H1 (cell line): ENCODE results near the gene LRP1. TPM values are rescaled to one million over a fixed set of nuclear protein-coding genes. Genes with fewer than 3 reads are reported as not detected.

ENCODE experiments used
- CTCF ChIA-PET: fragments of 300-600 bp; sonication (Branson Sonifier 250); formaldehyde crosslinking; loops from one replicate; lab custom pipeline; 2021; ENCODE audit not compliant: partially characterized antibody; lab: Charles Lee
- POLR2A ChIA-PET: fragments of 300-600 bp; sonication (Branson Sonifier 250); formaldehyde crosslinking; loops from one replicate; lab custom pipeline; 2021; ENCODE audit warnings: inconsistent platforms; ENCODE audit not compliant: partially characterized antibody; lab: Charles Lee
- DNase-seq, 2 experiments: peaks; one replicate each; pipeline versions ENCODE4 v3.0.0 to v3.0.0-alpha.2; 2010 to 2022; ENCODE audit warnings: low spot score in 2 of 2, low read depth in 1 of 2, mixed read lengths in 1 of 2
- FAIRE-seq: peaks from 2 replicates; lab custom pipeline; 2011; peaks lifted over from hg19 to GRCh38; lab: Jason Lieb, UNC
- H2AFZ ChIP-seq: 2 replicates; pipeline ENCODE4 v1.8.1; 2012; ENCODE audit warnings: low read length, inconsistent platforms
- H2AK5ac ChIP-seq: 2 replicates; pipeline ENCODE4 v1.6.1; 2013; ENCODE audit warnings: low read depth, low read length
- H2BK120ac ChIP-seq: replicated peaks from 2 replicates; pipeline ENCODE3; 2013; ENCODE audit warnings: low read depth, low read length, inconsistent platforms
- H2BK12ac ChIP-seq: 2 replicates; pipeline ENCODE4 v1.6.1; 2013; ENCODE audit warnings: low read depth, low read length
- H2BK15ac ChIP-seq: 2 replicates; pipeline ENCODE4 v1.6.1; 2013; ENCODE audit warnings: low read length
- H2BK20ac ChIP-seq: 2 replicates; pipeline ENCODE4 v1.6.1; 2013; ENCODE audit warnings: low read length
- H2BK5ac ChIP-seq: 2 replicates; pipeline ENCODE4 v1.6.1; 2013; ENCODE audit warnings: low read depth, low read length
- H3K14ac ChIP-seq: 2 replicates; pipeline ENCODE4 v1.6.1; 2013; ENCODE audit warnings: inconsistent platforms; ENCODE audit not compliant: insufficient read length
- H3K18ac ChIP-seq: 2 replicates; pipeline ENCODE4 v1.6.1; 2013; ENCODE audit warnings: low read length; ENCODE audit errors: extremely low read depth
- H3K23ac ChIP-seq: 2 replicates; pipeline ENCODE4 v1.6.1; 2013; ENCODE audit warnings: inconsistent platforms; ENCODE audit not compliant: insufficient read length
- H3K23me2 ChIP-seq: 2 replicates; pipeline ENCODE4 v1.6.1; 2013; ENCODE audit warnings: low read depth, low read length
- H3K27ac ChIP-seq: 2 replicates; pipeline ENCODE4 v1.6.1; 2011; ENCODE audit warnings: low read depth, low read length, inconsistent platforms
- H3K27me3 ChIP-seq, 4 experiments: replicated peaks in 1 of 4; 1 replicate in 1 of 4; 2 replicates in 3 of 4; pipeline versions ENCODE4 v1.6.1 to v1.8.1; 2011 to 2013; ENCODE audit warnings: low read length in 3 of 4, mild to moderate bottlenecking in 3 of 4, inconsistent platforms in 2 of 4, mixed read lengths in 2 of 4, moderate library complexity in 1 of 4; ENCODE audit not compliant: control insufficient read depth in 3 of 4, insufficient read depth in 3 of 4; ENCODE audit errors: extremely low read depth in 1 of 4
- H3K36me3 ChIP-seq, 4 experiments: 2 replicates each; pipeline versions ENCODE4 v1.6.1 to v1.8.1; 2011 to 2013; ENCODE audit warnings: mild to moderate bottlenecking in 4 of 4, low read length in 3 of 4, moderate library complexity in 2 of 4, control low read depth in 1 of 4, inconsistent platforms in 1 of 4; ENCODE audit not compliant: insufficient read depth in 4 of 4, control insufficient read depth in 2 of 4
- H3K4ac ChIP-seq: replicated peaks from 2 replicates; pipeline ENCODE3; 2013; ENCODE audit warnings: low read length, low read depth, mixed read lengths, inconsistent platforms; ENCODE audit not compliant: insufficient read length
- H3K4me1 ChIP-seq, 4 experiments: replicated peaks in 1 of 4; 1 replicate in 1 of 4; 2 replicates in 3 of 4; pipeline versions ENCODE4 v1.6.1 to v1.8.1; 2011 to 2013; ENCODE audit warnings: low read length in 3 of 4, inconsistent platforms in 2 of 4, mixed read lengths in 1 of 4; ENCODE audit not compliant: insufficient read depth in 4 of 4, control insufficient read depth in 3 of 4
- H3K4me2 ChIP-seq, 2 experiments: 2 replicates each; pipeline versions ENCODE4 v1.6.1 to v1.8.1; 2011 to 2013; ENCODE audit warnings: low read depth in 2 of 2, low read length in 2 of 2, control low read depth in 1 of 2, inconsistent platforms in 1 of 2, mild to moderate bottlenecking in 1 of 2; ENCODE audit not compliant: insufficient read depth in 1 of 2
- H3K4me3 ChIP-seq, 4 experiments: fragments of 200-600, 300-600 bp in 1 of 4; sonication (generic), shearing (Covaris generic), sonication (Bioruptor Twin) in 1 of 4; 2 replicates each; pipeline versions ENCODE4 v1.5.1 to v1.8.1; 2011 to 2016; ENCODE audit warnings: low read length in 4 of 4, low read depth in 3 of 4, control low read depth in 2 of 4, inconsistent platforms in 2 of 4, mild to moderate bottlenecking in 2 of 4, mixed read lengths in 1 of 4, moderate library complexity in 1 of 4; ENCODE audit not compliant: insufficient read depth in 2 of 4; ENCODE audit errors: extremely low read depth in 1 of 4
- H3K56ac ChIP-seq: replicated peaks from 2 replicates; pipeline ENCODE3; 2013; ENCODE audit warnings: low read depth, mild to moderate bottlenecking, mixed read lengths, low read length, inconsistent platforms; ENCODE audit not compliant: insufficient read length
- H3K79me1 ChIP-seq: 2 replicates; pipeline ENCODE4 v1.6.1; 2013; ENCODE audit warnings: low read depth, low read length, control low read depth
- H3K79me2 ChIP-seq, 2 experiments: 2 replicates each; pipeline versions ENCODE4 v1.6.1 to v1.8.1; 2012 to 2013; ENCODE audit warnings: low read length in 2 of 2, mild to moderate bottlenecking in 2 of 2, inconsistent platforms in 1 of 2; ENCODE audit not compliant: insufficient read depth in 2 of 2, control insufficient read depth in 1 of 2
- H3K9ac ChIP-seq, 4 experiments: replicated peaks in 1 of 4; 1 replicate in 1 of 4; 2 replicates in 3 of 4; pipeline versions ENCODE4 v1.6.1 to v1.8.1; 2011 to 2013; ENCODE audit warnings: low read depth in 3 of 4, low read length in 3 of 4, control low read depth in 2 of 4, mild to moderate bottlenecking in 2 of 4, moderate library complexity in 2 of 4, inconsistent platforms in 1 of 4; ENCODE audit errors: extremely low read depth in 1 of 4
- H3K9me3 ChIP-seq, 2 experiments: 2 replicates each; pipeline versions ENCODE4 v1.6.1 to v1.8.1; 2012 to 2013; ENCODE audit warnings: mild to moderate bottlenecking in 2 of 2, moderate library complexity in 2 of 2, control low read depth in 1 of 2, inconsistent platforms in 1 of 2, low read depth in 1 of 2, low read length in 1 of 2, mixed read lengths in 1 of 2; ENCODE audit not compliant: insufficient read depth in 2 of 2
- H4K20me1 ChIP-seq, 2 experiments: replicated peaks in 1 of 2; 2 replicates each; pipeline versions ENCODE3 to v1.8.1; 2011 to 2013; ENCODE audit warnings: inconsistent platforms in 2 of 2, low read length in 2 of 2, mild to moderate bottlenecking in 1 of 2; ENCODE audit not compliant: insufficient read depth in 2 of 2, control insufficient read depth in 1 of 2
- H4K5ac ChIP-seq: 2 replicates; pipeline ENCODE4 v1.6.1; 2013; ENCODE audit warnings: low read length, low read depth, mixed read lengths, inconsistent platforms; ENCODE audit not compliant: insufficient read length
- H4K8ac ChIP-seq: 2 replicates; pipeline ENCODE4 v1.8.0; 2013; ENCODE audit warnings: mild to moderate bottlenecking, moderate library complexity, low read length, inconsistent platforms; ENCODE audit not compliant: insufficient read depth; ENCODE audit errors: extremely low read depth
- H4K91ac ChIP-seq: replicated peaks from 2 replicates; pipeline ENCODE3; 2013; ENCODE audit warnings: low read length, mixed read lengths, inconsistent platforms; ENCODE audit not compliant: insufficient read length
- BCL11A ChIP-seq, 2 experiments: IDR thresholded peaks; one replicate each; pipeline ENCODE4 v1.6.1; 2011; ENCODE audit warnings: low read depth in 2 of 2, low read length in 2 of 2, mild to moderate bottlenecking in 2 of 2
- BRCA1 ChIP-seq: IDR thresholded peaks from 2 replicates; pipeline ENCODE4 v1.6.1; 2012; ENCODE audit warnings: low read depth, low read length, improper control_type of control experiment
- CEBPB ChIP-seq: IDR thresholded peaks from 2 replicates; pipeline ENCODE4 v1.6.1; 2012; ENCODE audit warnings: low read depth, low read length
- EP300 ChIP-seq, 2 experiments: IDR thresholded peaks; 1 replicate in 1 of 2; 2 replicates in 1 of 2; pipeline ENCODE4 v1.6.1; 2011 to 2012; ENCODE audit warnings: low read depth in 2 of 2, low read length in 2 of 2, mild to moderate bottlenecking in 2 of 2, borderline replicate concordance in 1 of 2, inconsistent platforms in 1 of 2, moderate library complexity in 1 of 2
- FOSL1 ChIP-seq: IDR thresholded peaks from 2 replicates; pipeline ENCODE4 v1.6.1; 2011; ENCODE audit warnings: mild to moderate bottlenecking, low read depth, low read length, moderate library complexity; ENCODE audit not compliant: insufficient read depth
- GTF2F1 ChIP-seq: IDR thresholded peaks from 2 replicates; pipeline ENCODE4 v1.6.1; 2012; ENCODE audit warnings: low read depth, low read length, improper control_type of control experiment, borderline replicate concordance
- MAFK ChIP-seq: IDR thresholded peaks from 2 replicates; pipeline ENCODE4 v1.6.1; 2012; ENCODE audit warnings: low read depth, mild to moderate bottlenecking, improper control_type of control experiment, low read length
- MAX ChIP-seq: IDR thresholded peaks from 2 replicates; pipeline ENCODE4 v1.6.1; 2012; ENCODE audit warnings: inconsistent platforms
- RFX5 ChIP-seq: IDR thresholded peaks from 2 replicates; pipeline ENCODE4 v1.6.1; 2011; ENCODE audit warnings: low read depth, low read length, improper control_type of control experiment, borderline replicate concordance
- RXRA ChIP-seq: IDR thresholded peaks from 2 replicates; pipeline ENCODE4 v1.6.1; 2011; ENCODE audit warnings: low read depth, mild to moderate bottlenecking, low read length, moderate library complexity; ENCODE audit not compliant: insufficient read depth
- TAF1 ChIP-seq: IDR thresholded peaks from 2 replicates; pipeline ENCODE4 v1.6.1; 2011; ENCODE audit warnings: mild to moderate bottlenecking, low read depth, low read length
- TAF7 ChIP-seq: optimal IDR thresholded peaks from 2 replicates; pipeline ENCODE3; 2011; ENCODE audit warnings: low read depth, mild to moderate bottlenecking, inconsistent platforms, low read length, moderate library complexity, borderline replicate concordance
- TEAD4 ChIP-seq: IDR thresholded peaks from 2 replicates; pipeline ENCODE4 v1.6.1; 2012; ENCODE audit warnings: low read depth, low read length, inconsistent platforms, mixed read lengths
- YY1 ChIP-seq: IDR thresholded peaks from 2 replicates; pipeline ENCODE4 v1.6.1; 2011; ENCODE audit warnings: low read depth, mild to moderate bottlenecking, low read length
- WGBS, 2 experiments: shearing (Covaris generic) in 1 of 2; methylation state at CpG; one replicate each; pipeline versions ENCODE4 v1.1.6 to v1.1.7; 2013 to 2015; ENCODE audit warnings: low lambda C conversion rate in 2 of 2, mixed read lengths in 2 of 2, inconsistent platforms in 1 of 2, low coverage in 1 of 2, missing lambda C conversion rate in 1 of 2; ENCODE audit not compliant: insufficient replicate concordance in 2 of 2, insufficient coverage in 1 of 2, insufficient read length in 1 of 2; ENCODE audit errors: extremely low coverage in 1 of 2, missing lambda C conversion rate in 1 of 2; 5-methylcytosine and 5-hydroxymethylcytosine counted together
- polyA plus RNA-seq, 7 experiments: library from polyadenylated mRNA; depleted of rRNA in 3 of 7; stranded (reverse) in 5 of 7; unstranded in 2 of 7; fragments of >200 nt in 5 of 7; fragments of 200-250 nt in 2 of 7; gene quantifications; 1 replicate in 5 of 7; 2 replicates in 1 of 7; 4 replicates in 1 of 7; pipeline versions ENCODE4 v1.2.1 to v1.2.3, GENCODE V29; 2011 to 2013; ENCODE audit warnings: missing spikeins in 2 of 7, mixed read lengths in 2 of 7
- total RNA-seq: library from RNA; stranded (reverse); fragmentation: NEBNext Ultra II Directional; extraction: Animal tissue kit (Norgen Biotek cat#: 25700); gene quantifications from 2 replicates; pipeline ENCODE4 v1.2.1, GENCODE V29; 2021

Gene LRP1
- total and polyA plus RNA-seq, 2 of the 8 experiments (the other 6 are each of a cell fraction or from before 2014, with no cell fraction given): 35.3 to 92.5 TPM

- POLR2A ChIA-PET: interaction anchor here (0.6 to 16.5 kb wide), 5 partner anchors 8 to 109 kb away, joined by 3 to 352 read pairs (median 12); partner anchors contain the start of genes NAB2, NEMP1 and STAT6
- no peak for TF ChIP-seq FOSL1
- no peak for TF ChIP-seq BRCA1
- TF ChIP-seq YY1: no peak
- no peak for TF ChIP-seq TAF7
- TF ChIP-seq GTF2F1: no peak
- no peak for TF ChIP-seq TEAD4
- no peak for TF ChIP-seq RXRA
- TF ChIP-seq RFX5: no peak
- no peak for TF ChIP-seq MAX
- no peak for TF ChIP-seq TAF1
- no peak for TF ChIP-seq MAFK
- no peak for TF ChIP-seq CEBPB
- no peak for TF ChIP-seq EP300 (IDR thresholded peaks at IDR 0.05; ENCODE audit: borderline replicate concordance in 1 of 2, low read depth in 2 of 2, low read length in 2 of 2)
- no peak for TF ChIP-seq BCL11A (IDR thresholded peaks at IDR 0.05; ENCODE audit: low read depth in 2 of 2, low read length in 2 of 2)
Measured at GRCh38 chr12:57099766-57100165, 28.5 kb upstream of the LRP1 start.

More at GRCh38 chr12:57099766-57100165, 28.5 kb upstream of the LRP1 start:
- DNase-seq: no peak
- H3K27ac ChIP-seq: no peak overlapping the region
- FAIRE-seq: no peak
- H3K4ac ChIP-seq: no peak overlapping the region
- H3K14ac ChIP-seq: no peak overlapping the region
- no peak overlapping the region for H3K4me2 ChIP-seq
- no peaks in the 10 kb centered on the region for H3K23me2 ChIP-seq
- H2BK12ac ChIP-seq: no peak overlapping the region
- no peaks in the 10 kb centered on the region for H3K79me1 ChIP-seq
- H2AFZ ChIP-seq: no peak overlapping the region
- H2BK120ac ChIP-seq: no peak overlapping the region
- no peak overlapping the region for H4K5ac ChIP-seq
- no peak overlapping the region for H4K8ac ChIP-seq
- 93% methylated on average over 12 of the region's 12 CpGs; no CpG with 5 or more reads in 1 of the 2 experiments for WGBS, 2 experiments
- H3K36me3 ChIP-seq: peaks cover 0 to 20% (median 11%) of the 10 kb centered on the region in 4 experiments; a peak in 6 of 8 replicates
- no peak overlapping the region for H3K18ac ChIP-seq
- no peaks in the 10 kb centered on the region for H3K27me3 ChIP-seq
- no peak overlapping the region for H2BK15ac ChIP-seq
- no peak overlapping the region for H3K56ac ChIP-seq
- no peak overlapping the region for H4K91ac ChIP-seq
- CTCF ChIA-PET: interaction anchor here (1.1 to 15.7 kb wide), 11 partner anchors 6 to 114 kb away, joined by 3 to 325 read pairs (median 6); partner anchors contain the start of genes NAB2 and STAT6
- no peak overlapping the region for H3K23ac ChIP-seq
- H3K9me3 ChIP-seq: no peaks in the 10 kb centered on the region
- no peak overlapping the region for H2BK20ac ChIP-seq
- H3K4me1 ChIP-seq: peaks cover 0 to 4% (median 2%) of the 10 kb centered on the region in 4 experiments; a peak in 5 of 7 replicates
- no peak overlapping the region for H3K4me3 ChIP-seq
- no peaks in the 10 kb centered on the region for H4K20me1 ChIP-seq
- no peak overlapping the region for H3K9ac ChIP-seq
- no peaks in the 10 kb centered on the region; a peak in 1 of 4 replicates for H3K79me2 ChIP-seq
- no peak overlapping the region for H2AK5ac ChIP-seq
- H2BK5ac ChIP-seq: no peak overlapping the region
